K562 (cell line): ENCODE results near the gene CHPF2. TPM values are rescaled to one million over a fixed set of nuclear protein-coding genes. Genes with fewer than 3 reads are reported as not detected.

Experiments
- ATAC-seq: fragments of 200-7000 bp; cut with Tn5 transposase; 3 replicates; pipeline ENCODE4 v1.9.1; 2020; ENCODE audit warnings: moderate library complexity
- BruUV-seq: library from RNA; stranded (reverse); fragments of 400-500 nt; replicated peaks from 2 replicates; lab custom pipeline; 2021; lab: Mats Ljungman, UMichigan
- CTCF ChIA-PET: fragments of 300-600 bp; formaldehyde crosslinking; extraction: SDS; loops from one replicate; lab custom pipeline; 2021; ENCODE audit warnings: low intra/inter-chr PET ratio; lab: Yijun Ruan, JAX
- POLR2A ChIA-PET: fragments of 300-600, 350-650 bp; sonication (Branson Sonifier 250); formaldehyde crosslinking; extraction: SDS; loops from one replicate; lab custom pipeline; 2021; ENCODE audit warnings: antibody characterized with exemption, inconsistent platforms; lab: Yijun Ruan, JAX
- DNase-seq, 4 experiments: peaks; one replicate each; pipeline versions ENCODE4 v3.0.0 to v3.0.0-alpha.2; 2011 to 2018; ENCODE audit warnings: low spot score in 3 of 4, mixed read lengths in 3 of 4; ENCODE audit errors: extremely low read depth in 1 of 4
- FAIRE-seq: peaks from 2 replicates; lab custom pipeline; 2011; peaks lifted over from hg19 to GRCh38; lab: Jason Lieb, UNC
- H2AFZ ChIP-seq: 2 replicates; pipeline ENCODE4 v1.6.0; 2011; ENCODE audit warnings: low read depth, low read length, control low read depth, inconsistent platforms
- H3K27ac ChIP-seq: fragments of 200-600 bp; 3 replicates; pipeline ENCODE4 v1.8.0; 2011; ENCODE audit warnings: low read depth, mild to moderate bottlenecking, control low read depth, inconsistent platforms, low read length, moderate library complexity, mixed read lengths; ENCODE audit errors: extremely low read depth
- H3K27me3 ChIP-seq, 2 experiments: fragments of 300-600 bp in 1 of 2; 2 replicates in 1 of 2; 3 replicates in 1 of 2; pipeline versions ENCODE4 v1.6.0 to v1.8.0; 2011; ENCODE audit warnings: inconsistent platforms in 2 of 2, low read length in 2 of 2, mild to moderate bottlenecking in 1 of 2, mixed read lengths in 1 of 2, moderate library complexity in 1 of 2; ENCODE audit not compliant: control insufficient read depth in 2 of 2, insufficient read depth in 2 of 2
- H3K36me3 ChIP-seq: fragments of 300-600 bp; 3 replicates; pipeline ENCODE4 v1.8.0; 2011; ENCODE audit warnings: mild to moderate bottlenecking, low read length, inconsistent platforms; ENCODE audit not compliant: control insufficient read depth, insufficient read depth
- H3K4me1 ChIP-seq, 2 experiments: fragments of 200-600 bp in 1 of 2; replicated peaks in 1 of 2; 2 replicates in 1 of 2; 3 replicates in 1 of 2; pipeline versions ENCODE4 v1.5.1 to v1.8.0; 2011; ENCODE audit warnings: inconsistent platforms in 2 of 2, low read length in 2 of 2, mild to moderate bottlenecking in 1 of 2, mixed read lengths in 1 of 2, moderate library complexity in 1 of 2; ENCODE audit not compliant: control insufficient read depth in 2 of 2, insufficient read depth in 2 of 2
- H3K4me2 ChIP-seq: 2 replicates; pipeline ENCODE4 v1.6.1; 2011; ENCODE audit warnings: low read length, control low read depth, inconsistent platforms, mixed read lengths; ENCODE audit not compliant: insufficient read depth
- H3K4me3 ChIP-seq: fragments of 200-600 bp; sonication (generic), shearing (Covaris generic); 2 replicates; pipeline ENCODE4 v1.5.1; 2016; ENCODE audit warnings: control low read depth, inconsistent platforms
- H3K79me2 ChIP-seq: fragments of 200-600 bp; 3 replicates; pipeline ENCODE4 v1.8.0; 2011; ENCODE audit warnings: low read length, inconsistent platforms; ENCODE audit not compliant: control insufficient read depth, insufficient read depth
- H3K9ac ChIP-seq, 2 experiments: 2 replicates each; pipeline versions ENCODE4 v1.6.0 to v1.6.1; 2011; ENCODE audit warnings: low read depth in 2 of 2, low read length in 2 of 2, control low read depth in 1 of 2, inconsistent platforms in 1 of 2, mild to moderate bottlenecking in 1 of 2, mixed read lengths in 1 of 2; ENCODE audit not compliant: insufficient read depth in 1 of 2
- H3K9me1 ChIP-seq: one replicate; pipeline ENCODE4 v1.6.0; 2011; ENCODE audit warnings: inconsistent platforms, mild to moderate bottlenecking, low read length, moderate library complexity; ENCODE audit not compliant: control insufficient read depth, insufficient read depth
- H3K9me3 ChIP-seq: replicated peaks from 2 replicates; pipeline ENCODE4 v1.5.1; 2011; ENCODE audit warnings: low read depth, low read length, inconsistent platforms; ENCODE audit not compliant: control insufficient read depth, insufficient read depth
- H4K20me1 ChIP-seq: replicated peaks from 2 replicates; pipeline ENCODE4 v1.6.1; 2011; ENCODE audit warnings: low read length, inconsistent platforms, mixed read lengths; ENCODE audit not compliant: control insufficient read depth, insufficient read depth
- FOSL1 ChIP-seq: fragments of 200-800 bp; sonication (Bioruptor generic); conservative IDR thresholded peaks from 2 replicates; pipeline ENCODE4 v1.6.1; 2016; ENCODE audit warnings: missing genetic modification characterization, missing compliant biosample characterization
- HNRNPLL ChIP-seq: fragments of 200-400 bp; formaldehyde crosslinking; IDR thresholded peaks from 2 replicates; pipeline ENCODE4 v1.6.1; 2017; ENCODE audit warnings: low read length, low read depth, mild to moderate bottlenecking; ENCODE audit not compliant: poor library complexity, severe bottlenecking
- ID3 ChIP-seq, 2 experiments: fragments of 250-450 bp in 1 of 2; fragments of 450-650 bp in 1 of 2; sonication (Bioruptor Pico) in 1 of 2; IDR thresholded peaks; 2 replicates each; pipeline versions ENCODE4 v1.6.1 to v1.8.0; 2016 to 2021; ENCODE audit warnings: mild to moderate bottlenecking in 2 of 2, moderate library complexity in 2 of 2, missing compliant biosample characterization in 1 of 2, missing genetic modification characterization in 1 of 2
- KLF10 ChIP-seq: fragments of 250-450 bp; sonication (Bioruptor Pico); IDR thresholded peaks from 2 replicates; pipeline ENCODE4 v1.6.1; 2021; ENCODE audit warnings: matching md5 sums
- NCOA6 ChIP-seq: fragments of 450-650 bp; IDR thresholded peaks from 2 replicates; pipeline ENCODE4 v1.6.1; 2017; ENCODE audit warnings: mild to moderate bottlenecking
- POLR2AphosphoS2 ChIP-seq: IDR thresholded peaks from 2 replicates; pipeline ENCODE4 v1.6.1; 2012; ENCODE audit warnings: low read length, improper control_type of control experiment
- RCOR1 ChIP-seq, 2 experiments: IDR thresholded peaks; 2 replicates each; pipeline ENCODE4 v1.6.1; 2012; ENCODE audit warnings: low read depth in 2 of 2, low read length in 2 of 2, borderline replicate concordance in 1 of 2, improper control_type of control experiment in 1 of 2
- RERE ChIP-seq: sonication (generic); formaldehyde crosslinking; IDR thresholded peaks from 2 replicates; pipeline ENCODE4 v1.8.0; 2023; ENCODE audit warnings: missing genetic modification reagents, mild to moderate bottlenecking, borderline replicate concordance
- SRSF3 ChIP-seq: fragments of 200-400 bp; formaldehyde crosslinking; IDR thresholded peaks from 2 replicates; pipeline ENCODE4 v1.6.1; 2016; ENCODE audit warnings: mild to moderate bottlenecking, low read length, moderate library complexity; ENCODE audit not compliant: insufficient read depth
- TBL1XR1 ChIP-seq, 2 experiments: IDR thresholded peaks; 2 replicates each; pipeline ENCODE4 v1.6.1; 2012; ENCODE audit warnings: improper control_type of control experiment in 2 of 2, low read length in 2 of 2, mild to moderate bottlenecking in 1 of 2
- THAP7 ChIP-seq: fragments of 250-450 bp; sonication (Bioruptor Pico); IDR thresholded peaks from 2 replicates; pipeline ENCODE4 v1.5.0; 2021
- ZFP91 ChIP-seq: sonication (generic); formaldehyde crosslinking; IDR thresholded peaks from 2 replicates; pipeline ENCODE4 v1.8.0; 2022; ENCODE audit warnings: mild to moderate bottlenecking, missing genetic modification reagents
- WGBS: fragments of 100-300 bp; shearing (Covaris generic); methylation state at CpG from one replicate; pipeline ENCODE4 v1.1.6; 2016; ENCODE audit warnings: low coverage, mixed read lengths; ENCODE audit not compliant: insufficient coverage; ENCODE audit errors: missing lambda C conversion rate; 5-methylcytosine and 5-hydroxymethylcytosine counted together
- in situ Hi-C: fragments of 300-500 bp; cut with MboI; formaldehyde crosslinking; loops from 4 replicates; pipeline ENCODE4 v1.15.0; 2018; ENCODE audit warnings: inconsistent platforms, mixed read lengths
- intact Hi-C: fragments of 100-400 bp; cut with micrococcal nuclease; formaldehyde crosslinking; loops from 2 replicates; pipeline ENCODE4 v1.14.2; 2022
- polyA plus RNA-seq, 8 experiments: library from polyadenylated mRNA; depleted of rRNA in 4 of 8; stranded (reverse) in 5 of 8; unstranded in 3 of 8; fragments of >200 nt; fragmentation: Nextera tagmentation in 2 of 8; fragmentation: Illumina TruSeq in 1 of 8; extraction: Ambion mirVana in 2 of 8; extraction: Trizol in 1 of 8; gene quantifications; 2 replicates each; pipeline versions ENCODE4 v1.2.1 to v1.2.3, GENCODE V29; 2011 to 2014; ENCODE audit warnings: inconsistent platforms in 1 of 8, missing spikeins in 1 of 8
- total RNA-seq, 7 experiments: library from RNA; depleted of rRNA in 6 of 7; stranded (reverse); fragments of >200 nt in 6 of 7; fragmentation: Illumina TruSeq in 2 of 7; extraction: Trizol in 2 of 7; gene quantifications; 2 replicates each; pipeline versions ENCODE4 v1.2.1 to v1.2.3, GENCODE V29; 2011 to 2021; ENCODE audit warnings: low replicate concordance in 1 of 7

The CHPF2 gene
- total and polyA plus RNA-seq, 9 of the 15 experiments (the other 6 are each of a cell fraction or from before 2014, with no cell fraction given), result 0.08 to 32.8 (median 10.5) TPM

- Histone ChIP-seq H3K4me2 (no peak within 1 kb of the TSS), H3K9me1 (no peaks in the 10 kb centered on the region), H3K79me2 (no peaks in the 10 kb centered on the region), H3K9ac (no peak within 1 kb of the TSS), H3K27ac (no peak within 1 kb of the TSS), H3K27me3 (peaks cover 7 to 9% of the 10 kb centered on the region in 2 experiments; a peak in 4 of 5 replicates), H3K36me3 (peaks cover 34% of the 10 kb centered on the region), H3K4me3 (no peak within 1 kb of the TSS), H3K4me1 (peaks cover 10 to 15% of the 10 kb centered on the region in 2 experiments), H4K20me1 (peaks cover 37% of the 10 kb centered on the region), H3K9me3 (no peaks in the 10 kb centered on the region), H2AFZ (no peak within 1 kb of the TSS)
- POLR2A ChIA-PET, result interaction anchor here (0.6 to 3.9 kb wide), 7 partner anchors 10 to 65 kb away, joined by 3 to 12 read pairs (median 6); partner anchors contain the start of genes ABCF2 and CHPF2
- FAIRE-seq (no peak), DNase-seq (no peak), ATAC-seq (no peak)
- in situ Hi-C loops (no loop called here), intact Hi-C loops (no loop called here)
- BruUV-seq, result no TSS peak
- CTCF ChIA-PET, result no interaction called here
- 77% methylated on average over 17 of the region's 17 CpGs for WGBS
- TF ChIP-seq RERE (CRISPR knock-in tag) (no peak), FOSL1 (tag) (no peak), POLR2AphosphoS2 (peak; percentile 30; the same call in 1 of the 2 replicates), KLF10 (CRISPR knock-in tag) (no peak), NCOA6 (no peak), SRSF3 (no peak), TBL1XR1 (IDR thresholded peaks at IDR 0.05; ENCODE audit: low read length in 2 of 2) (no peak), HNRNPLL (no peak), RCOR1 (IDR thresholded peaks at IDR 0.05; ENCODE audit: borderline replicate concordance in 1 of 2, low read depth in 2 of 2, low read length in 2 of 2) (no peak), ZFP91 (CRISPR knock-in tag) (no peak), THAP7 (no peak), ID3 (CRISPR knock-in tag; IDR thresholded peaks at IDR 0.05) (no peak), ID3 (tag; IDR thresholded peaks at IDR 0.05) (no peak)
These were observed 22.0 kb upstream of the CHPF2 start, which contains the start of gene H2BK1 for GRCh38 chr7:151210087-151210854. Gene H2BK1, minus strand, starts transcription at chr7:151210488. Its CDS starts 170 bp downstream, at chr7:151210318.
